HG02884 (cell line): ENCODE measurements around the gene SBNO2.

Experiments
- ATAC-seq: cut with Tn5 transposase; IDR thresholded peaks from one replicate; pipeline ENCODE4 v1.9.1; 2021; ENCODE audit warnings: mild to moderate bottlenecking, moderate library complexity; ENCODE audit not compliant: unreplicated experiment

Gene SBNO2

DNA sequence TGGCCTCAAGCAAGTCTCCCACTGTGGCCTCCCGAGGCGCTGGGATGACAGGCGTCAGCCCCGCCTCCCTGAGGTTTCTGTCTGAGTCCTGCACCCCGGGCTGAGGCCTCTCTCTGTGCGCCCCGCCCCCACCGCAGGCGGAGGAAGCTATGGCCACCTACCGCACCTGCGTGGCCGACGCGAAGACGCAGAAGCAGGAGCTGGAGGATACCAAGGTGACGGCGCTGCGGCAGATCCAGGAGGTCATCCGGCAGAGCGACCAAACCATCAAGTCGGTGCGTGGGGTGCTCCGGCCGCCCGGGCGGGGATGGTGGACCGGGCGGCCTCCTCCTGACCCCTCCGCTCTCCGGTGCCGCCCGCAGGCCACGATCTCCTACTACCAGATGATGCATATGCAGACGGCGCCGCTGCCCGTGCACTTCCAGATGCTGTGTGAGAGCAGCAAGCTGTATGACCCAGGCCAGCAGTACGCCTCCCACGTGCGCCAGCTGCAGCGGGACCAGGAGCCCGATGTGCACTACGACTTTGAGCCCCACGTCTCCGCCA is 94.4 kb downstream of the SBNO2 start:
- ATAC-seq = no peak

DNA sequence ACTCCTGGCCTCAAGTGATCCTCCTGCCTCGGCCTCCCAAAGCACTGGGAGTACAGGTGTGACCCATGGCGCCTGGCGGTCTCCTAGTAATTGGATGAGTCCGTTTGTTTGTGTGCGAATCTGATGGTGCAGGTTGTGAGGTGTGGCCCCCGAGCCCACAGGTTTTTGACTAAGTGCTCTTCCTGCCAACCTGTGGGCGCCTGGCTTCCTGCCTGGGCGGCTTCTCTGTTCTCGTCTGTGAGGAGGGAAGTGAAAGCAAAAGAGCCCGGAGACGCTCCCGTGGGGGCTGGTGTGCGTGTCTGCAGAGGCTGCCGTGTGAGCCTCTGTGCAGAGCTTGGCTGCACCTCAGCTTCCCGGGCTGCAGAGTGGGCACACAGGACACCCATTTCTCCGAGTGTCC is 97.1 kb downstream of the SBNO2 start:
- peak; percentile 69 for ATAC-seq

DNA sequence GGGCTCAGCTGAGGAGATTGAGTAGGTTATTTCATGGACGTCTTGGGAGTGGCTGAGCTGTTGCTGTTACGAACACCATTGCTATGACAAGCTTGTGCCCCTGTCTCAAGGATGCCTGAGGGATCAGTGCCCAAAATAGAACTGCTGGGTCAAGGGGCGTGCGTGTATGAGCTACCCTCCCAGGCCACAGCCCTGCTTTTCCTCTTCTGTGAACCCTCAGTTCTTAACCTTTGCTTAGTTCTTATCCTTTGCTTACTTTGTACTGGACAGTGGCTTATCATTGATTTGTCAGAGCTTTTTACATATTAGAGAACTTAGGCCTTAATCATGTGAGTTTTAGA is 98.1 kb downstream of the SBNO2 start:
- no peak for ATAC-seq

DNA sequence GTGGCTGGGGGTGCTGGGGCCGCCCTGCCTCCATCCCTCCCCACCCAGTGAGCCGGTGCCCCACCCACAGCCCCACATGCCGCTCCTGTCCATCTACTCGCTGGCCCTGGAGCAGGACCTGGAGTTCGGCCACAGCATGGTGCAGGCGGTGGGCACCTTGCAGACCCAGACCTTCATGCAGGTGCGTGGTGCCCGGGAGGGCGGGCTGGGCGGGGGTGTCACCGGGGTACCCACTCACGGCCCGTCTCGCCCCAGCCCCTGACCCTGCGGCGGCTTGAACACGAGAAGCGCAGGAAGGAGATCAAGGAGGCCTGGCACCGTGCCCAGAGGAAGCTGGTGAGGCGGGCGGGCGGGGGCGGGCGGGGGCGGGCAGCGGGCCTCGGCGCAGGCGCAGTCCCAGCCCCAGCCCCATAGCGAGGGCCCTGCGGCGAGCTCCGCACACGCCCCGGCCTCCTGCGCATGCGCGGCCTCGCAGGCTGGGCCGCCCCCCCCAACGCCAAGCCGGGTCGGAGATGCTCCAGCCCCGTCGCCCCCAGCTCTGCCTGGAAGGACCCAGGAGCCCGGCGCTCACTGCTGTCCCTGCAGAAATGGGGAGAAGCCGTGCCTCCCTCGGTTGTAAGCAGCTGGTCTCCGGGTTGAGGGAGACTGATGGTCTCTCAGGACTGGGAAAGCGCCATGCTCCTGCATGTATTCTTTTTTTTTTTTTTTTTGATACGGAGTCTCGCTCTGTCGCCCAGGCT is 99.4 kb downstream of the SBNO2 start:
- ATAC-seq = no peak

DNA sequence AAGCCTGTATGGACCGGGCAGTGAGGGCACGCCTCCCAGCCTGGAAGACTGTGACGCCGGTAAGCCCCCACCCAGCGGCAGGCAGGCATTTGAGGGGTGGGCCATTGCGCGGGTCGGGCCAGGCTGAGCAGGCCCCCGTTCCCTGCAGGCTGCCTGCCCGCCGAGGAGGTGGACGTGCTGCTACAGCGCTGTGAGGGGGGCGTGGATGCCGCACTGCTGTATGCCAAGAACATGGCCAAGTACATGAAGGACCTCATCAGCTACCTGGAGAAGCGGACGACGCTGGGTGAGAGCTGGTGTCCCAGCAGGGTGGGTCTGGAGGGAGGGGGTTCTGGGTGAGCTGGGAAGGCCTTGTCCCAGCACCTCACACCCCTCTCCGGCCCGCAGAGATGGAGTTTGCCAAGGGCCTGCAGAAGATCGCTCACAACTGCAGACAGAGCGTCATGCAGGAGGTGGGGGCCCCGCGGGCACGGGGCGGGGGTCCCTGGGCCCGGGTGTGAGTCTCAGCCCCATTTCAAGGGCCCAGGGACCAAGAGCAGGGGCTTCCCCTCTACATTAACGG is 100.0 kb downstream of the SBNO2 start:
- ATAC-seq = no peak

DNA sequence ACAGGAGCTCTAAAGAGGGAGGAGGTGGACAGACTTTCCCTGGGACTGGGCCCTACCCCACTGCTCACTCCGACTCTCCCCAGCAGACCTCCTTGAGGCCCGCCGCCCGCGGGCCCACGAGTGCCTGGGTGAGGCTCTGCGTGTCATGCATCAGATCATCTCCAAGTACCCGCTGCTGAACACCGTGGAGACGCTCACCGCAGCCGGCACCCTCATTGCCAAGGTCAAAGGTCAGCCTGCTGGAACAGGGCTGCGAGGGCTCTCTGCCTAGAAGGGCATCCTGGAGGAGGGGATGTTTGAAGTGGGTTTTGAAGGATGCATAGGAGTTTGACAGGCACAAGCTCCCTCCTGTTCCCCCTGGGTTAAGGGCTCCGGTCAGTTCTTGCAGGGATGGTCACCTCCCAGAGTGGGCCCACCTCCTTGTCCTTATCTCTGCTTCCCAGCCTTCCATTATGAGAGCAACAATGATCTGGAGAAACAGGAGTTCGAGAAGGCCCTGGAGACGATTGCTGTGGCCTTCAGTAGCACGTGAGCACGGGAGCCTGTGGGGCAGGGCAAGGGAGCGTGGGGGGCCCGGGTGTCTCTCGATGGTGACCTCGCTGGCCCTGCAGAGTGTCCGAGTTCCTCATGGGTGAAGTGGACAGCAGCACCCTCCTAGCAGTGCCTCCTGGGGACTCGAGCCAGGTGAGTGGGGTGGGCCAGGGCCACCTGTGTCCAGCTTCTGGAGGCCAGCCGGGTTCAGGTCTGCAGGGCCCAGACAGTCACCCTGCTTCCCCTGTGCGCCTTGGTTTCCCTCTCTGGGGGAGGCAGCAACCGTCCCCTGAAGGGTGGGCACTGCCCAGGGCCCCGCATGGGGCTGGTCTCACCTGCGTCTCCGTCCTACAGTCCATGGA is 100.8 kb downstream of the SBNO2 start:
- ATAC-seq = no peak

DNA sequence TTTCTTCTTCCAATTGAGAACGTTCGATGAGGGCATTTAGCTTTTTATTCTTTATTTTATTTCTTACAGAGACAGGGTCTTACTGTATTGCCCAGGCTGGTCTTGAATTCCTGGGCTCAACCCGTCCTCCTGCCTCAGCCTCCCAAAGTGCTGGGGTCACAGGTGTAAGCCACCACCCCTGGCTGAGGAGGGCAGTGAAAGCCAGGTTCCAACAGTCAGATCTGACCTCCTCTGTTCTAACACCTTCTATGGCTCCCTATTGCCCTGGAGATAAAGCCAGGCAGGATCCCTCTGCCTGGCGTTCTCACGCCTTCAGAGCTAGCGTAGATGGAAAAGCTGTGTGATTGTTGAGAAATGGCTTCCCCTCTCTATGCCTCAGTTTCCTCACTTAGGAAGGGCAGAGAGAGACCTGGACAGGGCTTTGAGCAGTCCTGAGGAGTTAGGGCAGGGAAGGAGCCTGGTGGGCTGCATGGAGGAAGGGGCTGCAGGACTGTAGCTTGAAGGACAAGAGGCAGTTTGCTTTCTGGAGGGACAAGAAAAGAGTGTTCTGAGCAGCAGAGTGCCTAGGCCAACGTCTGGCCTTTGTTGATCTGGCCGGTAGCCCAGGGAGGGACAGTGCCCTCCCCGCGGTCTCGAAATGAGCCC is 101.6 kb downstream of the SBNO2 start:
- ATAC-seq = no peak

DNA sequence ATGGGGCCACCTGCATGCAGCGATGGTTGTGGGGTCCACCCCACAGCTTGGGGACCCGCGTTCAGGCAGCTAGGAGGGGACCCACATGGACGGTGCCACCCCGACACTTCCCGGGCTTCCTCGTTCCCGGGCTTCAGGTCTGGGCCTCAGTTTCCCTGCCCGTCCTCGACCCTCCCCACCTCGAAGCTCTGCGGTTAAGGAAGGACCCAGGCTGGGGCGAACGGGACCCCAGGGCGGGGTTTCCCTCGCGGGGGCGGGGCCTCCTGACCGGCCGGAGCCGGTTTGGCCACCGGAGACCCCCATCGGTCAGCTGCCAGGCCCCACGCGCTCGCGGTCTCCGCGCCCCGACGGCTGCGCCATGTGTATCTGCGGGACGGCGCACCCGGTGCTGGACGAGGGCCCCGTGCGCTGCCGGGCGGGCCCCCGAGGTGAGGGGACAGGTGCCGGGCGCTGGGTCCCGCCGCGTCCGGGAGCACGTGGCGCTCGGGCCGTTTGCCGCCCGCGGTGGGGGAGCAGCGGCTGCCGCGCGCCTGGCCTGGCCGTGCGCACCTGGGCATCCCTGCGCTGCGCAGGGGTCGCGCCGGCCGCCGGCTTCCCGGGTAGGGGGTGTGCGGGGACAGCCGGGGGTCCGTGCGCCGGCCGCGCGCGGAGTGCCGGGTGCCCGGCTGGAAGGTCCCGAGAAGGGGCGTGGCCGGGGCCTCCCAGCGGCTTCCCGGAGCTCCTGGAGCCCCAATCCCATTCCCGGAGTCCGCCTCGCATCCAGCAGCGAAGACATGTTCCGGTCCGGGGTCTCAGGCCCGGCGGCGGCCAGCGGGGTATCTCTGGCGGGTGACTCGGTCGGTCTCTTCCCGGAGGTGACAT is 102.9 kb downstream of the SBNO2 start:
- ATAC-seq = no peak

DNA sequence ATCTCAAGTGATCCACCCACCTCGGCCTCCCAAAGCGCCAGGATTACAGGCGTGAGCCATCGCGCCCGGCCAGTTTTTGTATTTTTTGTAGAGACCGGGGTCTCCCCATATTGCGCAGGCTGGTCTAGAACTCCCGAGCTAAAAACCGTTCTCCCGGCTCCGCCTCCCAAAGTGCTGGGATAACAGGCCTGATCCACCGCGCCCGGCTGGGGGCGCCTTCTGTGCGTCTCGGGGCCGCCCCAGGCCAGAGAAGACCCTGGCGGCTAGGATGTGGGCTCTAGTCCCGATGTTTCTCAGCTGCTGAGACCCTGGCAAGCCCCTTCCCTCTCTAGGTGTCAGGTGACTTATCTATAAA is 103.5 kb downstream of the SBNO2 start:
- ATAC-seq = no peak

DNA sequence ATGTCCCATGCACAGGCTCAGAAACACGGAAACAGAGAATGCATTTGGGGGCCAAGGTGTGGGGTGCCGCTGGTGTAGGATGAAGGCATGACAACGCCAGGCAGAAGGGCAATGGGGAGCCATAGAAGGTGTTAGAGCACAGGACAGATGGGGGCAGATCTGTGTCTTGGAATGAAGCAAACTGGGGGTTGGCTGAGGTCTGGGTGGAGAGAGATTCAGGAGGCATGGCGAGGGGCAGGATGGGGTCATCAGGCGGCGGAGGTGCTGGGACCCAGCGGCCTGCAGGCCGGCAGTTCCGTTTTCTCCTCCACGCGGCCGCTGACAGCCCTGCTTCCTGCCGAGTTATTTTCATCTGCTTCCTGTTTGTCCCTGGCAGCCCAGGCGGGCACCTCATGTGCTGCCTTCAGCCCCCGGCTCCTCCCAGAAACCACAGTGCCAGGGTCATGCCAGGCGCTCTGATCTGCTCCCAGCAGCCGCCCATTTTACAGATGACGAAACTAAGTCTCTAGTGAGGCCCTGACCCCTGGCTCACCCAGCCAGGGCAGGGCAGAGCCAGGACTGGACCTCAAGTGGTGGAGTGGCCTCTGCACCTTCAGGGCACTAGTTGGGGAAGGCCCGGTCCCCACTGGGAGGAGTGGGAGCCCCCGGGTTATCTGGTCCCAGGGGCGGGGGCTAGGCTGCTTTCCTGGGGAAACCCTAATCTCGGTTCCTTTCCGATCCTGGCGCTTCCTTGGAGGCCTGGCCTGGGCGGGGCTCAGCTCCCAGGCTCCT is 104.9 kb downstream of the SBNO2 start:
- ATAC-seq = no peak

DNA sequence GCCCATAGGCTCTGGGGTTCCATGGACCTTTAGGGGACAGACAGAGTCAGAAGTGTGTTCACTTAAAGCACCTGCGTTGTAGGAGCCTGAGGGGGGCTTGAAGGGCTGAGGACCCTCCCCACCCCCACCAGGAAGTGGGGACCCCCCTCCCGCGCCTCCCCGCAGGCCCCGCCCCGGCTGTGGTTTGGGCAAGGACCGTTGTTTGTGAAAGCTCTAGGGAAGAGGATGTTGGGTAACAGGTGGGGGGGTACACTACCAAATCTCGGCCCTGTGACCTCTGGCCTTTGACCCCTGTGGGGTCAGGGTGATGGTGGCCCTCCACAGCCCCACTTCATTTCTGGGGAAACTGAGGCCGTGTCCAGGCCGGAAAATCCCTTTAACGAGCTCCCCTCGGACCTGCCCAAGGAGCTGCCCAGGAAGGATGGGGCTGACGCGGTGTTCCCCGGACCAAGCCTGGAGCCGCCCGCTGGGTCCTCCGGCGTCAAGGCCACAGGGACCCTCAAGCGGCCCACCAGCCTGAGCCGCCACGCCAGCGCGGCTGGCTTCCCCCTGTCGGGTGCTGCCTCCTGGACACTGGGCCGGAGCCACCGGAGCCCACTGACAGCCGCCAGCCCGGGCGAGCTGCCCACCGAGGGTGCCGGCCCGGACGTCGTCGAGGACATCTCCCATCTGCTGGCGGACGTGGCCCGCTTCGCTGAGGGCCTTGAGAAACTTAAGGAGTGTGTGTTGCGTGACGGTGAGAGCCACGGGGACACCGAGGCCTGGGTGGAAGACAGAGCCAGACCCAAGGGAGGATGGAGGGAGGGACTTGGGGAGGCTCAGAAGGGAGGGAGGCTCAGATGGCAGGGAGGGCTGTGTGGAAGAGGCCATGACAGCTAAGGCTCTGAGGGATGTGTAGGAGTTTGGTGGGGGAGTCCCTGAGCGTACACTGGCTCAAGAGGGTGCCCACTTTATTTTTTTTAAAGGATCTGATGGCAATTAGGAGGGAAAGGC is 105.8 kb downstream of the SBNO2 start:
- ATAC-seq = no peak

DNA sequence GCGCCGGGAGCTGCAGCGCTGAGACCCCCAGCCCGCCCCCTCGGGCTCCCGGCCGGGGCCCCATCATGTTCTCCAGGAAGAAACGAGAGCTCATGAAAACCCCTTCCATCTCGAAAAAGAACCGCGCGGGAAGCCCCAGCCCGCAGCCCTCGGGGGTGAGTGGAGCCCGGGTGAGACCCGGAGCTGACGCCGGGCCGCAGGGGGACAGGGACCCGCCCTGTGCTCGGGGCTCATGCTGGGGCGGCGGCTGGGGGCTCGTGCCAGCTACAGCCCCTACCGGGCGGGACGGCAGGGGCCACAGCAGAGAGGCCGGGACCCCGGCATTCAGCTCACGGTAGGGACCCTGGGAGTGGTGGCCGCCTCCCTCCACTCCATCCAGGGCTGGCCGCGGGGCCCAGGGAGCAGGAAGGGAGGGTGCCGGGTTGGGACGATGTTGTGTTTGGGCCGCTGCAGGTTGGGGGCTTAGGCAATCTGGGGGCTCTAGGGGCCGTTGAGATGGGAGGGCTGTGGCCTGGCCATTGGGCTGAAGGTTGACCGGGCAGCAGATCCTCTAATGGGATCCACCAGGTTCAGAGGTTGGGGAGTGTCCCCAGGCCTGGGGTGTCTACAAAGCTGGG is 106.6 kb downstream of the SBNO2 start:
- no peak for ATAC-seq

DNA sequence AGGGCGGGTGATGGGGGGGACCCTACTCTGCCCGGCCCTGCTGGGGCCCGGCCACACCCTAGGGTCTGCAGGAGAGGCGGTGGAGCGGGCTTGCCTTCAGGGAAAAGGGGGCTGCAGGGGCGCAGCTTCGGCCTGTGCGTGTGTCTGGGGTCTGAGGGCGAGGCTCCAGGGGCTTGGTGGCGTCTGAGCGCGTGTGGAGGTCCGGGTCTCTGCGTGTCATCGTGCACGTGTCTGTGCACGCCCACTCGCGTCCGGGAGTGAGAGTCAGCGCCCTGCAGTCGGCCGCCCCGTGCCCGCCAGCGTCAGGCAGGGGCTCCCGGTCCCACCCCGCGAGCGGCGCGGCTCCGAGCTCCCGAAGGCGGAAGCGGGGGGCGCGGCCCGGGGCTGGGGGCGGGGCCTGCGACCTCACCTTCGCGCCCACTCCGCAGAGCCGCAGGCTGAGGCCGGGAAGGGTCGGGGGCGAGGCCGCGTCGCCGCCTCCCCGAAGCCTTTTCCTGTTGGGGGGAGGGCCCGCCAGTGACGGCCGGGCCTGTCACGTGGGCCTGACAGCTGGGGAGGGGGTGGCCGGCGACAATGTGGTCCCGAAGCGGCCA is 107.2 kb downstream of the SBNO2 start, which contains the start of gene ARHGAP45:
Gene ARHGAP45 (plus strand): TSS at position 420 of the 593 bp plus-strand sequence. CDS start 239 bp downstream, outside the sequence.
- ATAC-seq = no peak

DNA sequence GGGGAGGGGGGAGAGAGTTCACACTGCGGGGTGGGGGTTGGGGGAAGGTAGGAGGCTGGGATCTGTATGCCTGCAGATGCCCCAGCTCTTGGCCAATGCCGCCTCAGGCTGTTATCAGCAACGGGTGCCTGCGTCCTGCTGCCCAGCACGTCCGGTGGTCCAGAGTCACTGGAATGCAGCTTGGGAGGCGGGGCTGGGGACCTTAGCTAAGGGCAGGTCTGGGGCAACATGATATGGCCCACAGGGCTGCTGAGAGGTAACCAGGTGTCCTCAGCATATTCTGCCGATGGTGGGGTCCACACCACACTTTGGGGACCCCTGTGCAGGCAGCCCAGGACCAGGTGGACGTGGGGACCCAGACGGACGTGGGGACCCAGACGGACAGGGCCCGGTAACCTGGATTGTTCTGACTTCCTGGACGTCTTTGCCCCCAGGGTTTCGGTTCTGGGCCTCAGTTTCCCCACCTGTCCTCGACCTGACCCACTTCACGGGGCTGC is 107.8 kb downstream of the SBNO2 start:
- no peak for ATAC-seq

DNA sequence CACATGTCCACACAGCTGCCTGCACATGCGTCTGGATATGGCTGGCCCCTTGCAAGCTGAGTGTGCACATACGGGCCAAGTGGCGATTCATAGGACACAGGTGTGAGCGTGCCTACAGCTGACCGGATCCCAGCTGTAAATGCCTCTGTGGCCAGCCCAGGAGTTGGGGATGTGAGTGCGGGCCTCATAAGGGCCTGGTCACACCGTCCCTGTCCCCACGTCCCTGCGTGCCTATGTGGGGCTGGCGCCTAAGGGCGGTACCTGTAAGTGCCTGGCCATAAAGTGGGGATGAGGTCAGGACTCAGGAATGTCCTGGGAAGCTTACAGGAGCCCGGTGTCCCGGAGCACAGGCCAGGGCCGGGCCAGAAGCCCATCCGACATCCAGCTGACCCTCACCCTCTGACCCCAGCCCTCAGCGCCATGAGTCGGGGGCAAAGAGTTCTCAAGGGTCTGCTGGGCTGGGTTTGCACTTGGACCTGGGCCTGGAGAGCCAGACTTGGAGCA is 108.4 kb downstream of the SBNO2 start:
- no peak for ATAC-seq

DNA sequence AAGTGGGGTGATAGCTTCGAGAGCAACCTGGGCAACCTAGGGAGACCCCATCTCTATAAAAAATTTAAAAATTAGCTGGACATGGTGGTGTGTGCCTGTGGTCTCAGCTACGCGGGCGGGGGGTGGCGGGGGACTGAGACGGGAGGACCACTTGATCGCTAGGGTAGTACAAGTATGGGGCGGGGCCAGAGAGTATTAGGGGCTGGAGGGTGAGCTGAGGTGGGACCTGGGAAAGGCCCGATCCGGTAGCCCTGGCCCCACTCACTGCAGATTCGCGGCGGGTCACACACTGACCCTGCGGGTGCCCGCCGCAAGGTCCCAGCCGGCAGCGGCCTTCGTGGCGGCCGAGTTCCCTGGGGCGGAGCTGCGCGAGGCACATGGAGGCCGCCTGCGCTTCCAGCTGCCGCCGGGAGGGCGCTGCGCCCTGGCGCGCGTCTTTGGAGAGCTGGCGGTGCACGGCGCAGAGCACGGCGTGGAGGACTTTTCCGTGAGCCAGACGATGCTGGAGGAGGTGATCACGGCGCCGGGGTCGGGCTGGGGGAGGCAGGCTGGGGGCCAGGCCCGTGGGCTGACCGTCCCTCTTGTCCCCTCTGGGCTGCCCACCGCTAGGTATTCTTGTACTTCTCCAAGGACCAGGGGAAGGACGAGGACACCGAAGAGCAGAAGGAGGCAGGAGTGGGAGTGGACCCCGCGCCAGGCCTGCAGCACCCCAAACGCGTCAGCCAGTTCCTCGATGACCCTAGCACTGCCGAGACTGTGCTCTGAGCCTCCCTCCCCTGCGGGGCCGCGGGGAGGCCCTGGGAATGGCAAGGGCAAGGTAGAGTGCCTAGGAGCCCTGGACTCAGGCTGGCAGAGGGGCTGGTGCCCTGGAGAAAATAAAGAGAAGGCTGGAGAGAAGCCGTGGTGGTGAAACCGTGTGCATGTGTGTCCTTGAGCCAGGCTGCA is 109.1 kb downstream of the SBNO2 start:
- ATAC-seq = no peak
